H1 (cell line): Measurements from ENCODE around the gene ANGPTL4. TPM values are rescaled to one million over a fixed set of nuclear protein-coding genes. Genes with fewer than 3 reads are reported as not detected.

Experiments used
- CTCF ChIA-PET: fragments of 300-600 bp; sonication (Branson Sonifier 250); formaldehyde crosslinking; loops from one replicate; lab custom pipeline; 2021; ENCODE audit not compliant: partially characterized antibody; lab: Charles Lee
- POLR2A ChIA-PET: fragments of 300-600 bp; sonication (Branson Sonifier 250); formaldehyde crosslinking; loops from one replicate; lab custom pipeline; 2021; ENCODE audit warnings: inconsistent platforms; ENCODE audit not compliant: partially characterized antibody; lab: Charles Lee
- DNase-seq, 2 experiments: peaks; one replicate each; pipeline versions ENCODE4 v3.0.0 to v3.0.0-alpha.2; 2010 to 2022; ENCODE audit warnings: low spot score in 2 of 2, low read depth in 1 of 2, mixed read lengths in 1 of 2
- FAIRE-seq: peaks from 2 replicates; lab custom pipeline; 2011; peaks lifted over from hg19 to GRCh38; lab: Jason Lieb, UNC
- H2AFZ ChIP-seq: 2 replicates; pipeline ENCODE4 v1.8.1; 2012; ENCODE audit warnings: low read length, inconsistent platforms
- H2AK5ac ChIP-seq: 2 replicates; pipeline ENCODE4 v1.6.1; 2013; ENCODE audit warnings: low read depth, low read length
- H2BK120ac ChIP-seq: replicated peaks from 2 replicates; pipeline ENCODE3; 2013; ENCODE audit warnings: low read depth, low read length, inconsistent platforms
- H2BK12ac ChIP-seq: 2 replicates; pipeline ENCODE4 v1.6.1; 2013; ENCODE audit warnings: low read depth, low read length
- H2BK15ac ChIP-seq: 2 replicates; pipeline ENCODE4 v1.6.1; 2013; ENCODE audit warnings: low read length
- H2BK20ac ChIP-seq: 2 replicates; pipeline ENCODE4 v1.6.1; 2013; ENCODE audit warnings: low read length
- H2BK5ac ChIP-seq: 2 replicates; pipeline ENCODE4 v1.6.1; 2013; ENCODE audit warnings: low read depth, low read length
- H3K14ac ChIP-seq: 2 replicates; pipeline ENCODE4 v1.6.1; 2013; ENCODE audit warnings: inconsistent platforms; ENCODE audit not compliant: insufficient read length
- H3K18ac ChIP-seq: 2 replicates; pipeline ENCODE4 v1.6.1; 2013; ENCODE audit warnings: low read length; ENCODE audit errors: extremely low read depth
- H3K23ac ChIP-seq: 2 replicates; pipeline ENCODE4 v1.6.1; 2013; ENCODE audit warnings: inconsistent platforms; ENCODE audit not compliant: insufficient read length
- H3K23me2 ChIP-seq: 2 replicates; pipeline ENCODE4 v1.6.1; 2013; ENCODE audit warnings: low read depth, low read length
- H3K27ac ChIP-seq: 2 replicates; pipeline ENCODE4 v1.6.1; 2011; ENCODE audit warnings: low read depth, low read length, inconsistent platforms
- H3K27me3 ChIP-seq, 4 experiments: replicated peaks in 1 of 4; 1 replicate in 1 of 4; 2 replicates in 3 of 4; pipeline versions ENCODE4 v1.6.1 to v1.8.1; 2011 to 2013; ENCODE audit warnings: low read length in 3 of 4, mild to moderate bottlenecking in 3 of 4, inconsistent platforms in 2 of 4, mixed read lengths in 2 of 4, moderate library complexity in 1 of 4; ENCODE audit not compliant: control insufficient read depth in 3 of 4, insufficient read depth in 3 of 4; ENCODE audit errors: extremely low read depth in 1 of 4
- H3K36me3 ChIP-seq, 4 experiments: 2 replicates each; pipeline versions ENCODE4 v1.6.1 to v1.8.1; 2011 to 2013; ENCODE audit warnings: mild to moderate bottlenecking in 4 of 4, low read length in 3 of 4, moderate library complexity in 2 of 4, control low read depth in 1 of 4, inconsistent platforms in 1 of 4; ENCODE audit not compliant: insufficient read depth in 4 of 4, control insufficient read depth in 2 of 4
- H3K4ac ChIP-seq: replicated peaks from 2 replicates; pipeline ENCODE3; 2013; ENCODE audit warnings: low read length, low read depth, mixed read lengths, inconsistent platforms; ENCODE audit not compliant: insufficient read length
- H3K4me1 ChIP-seq, 4 experiments: replicated peaks in 1 of 4; 1 replicate in 1 of 4; 2 replicates in 3 of 4; pipeline versions ENCODE4 v1.6.1 to v1.8.1; 2011 to 2013; ENCODE audit warnings: low read length in 3 of 4, inconsistent platforms in 2 of 4, mixed read lengths in 1 of 4; ENCODE audit not compliant: insufficient read depth in 4 of 4, control insufficient read depth in 3 of 4
- H3K4me2 ChIP-seq, 2 experiments: 2 replicates each; pipeline versions ENCODE4 v1.6.1 to v1.8.1; 2011 to 2013; ENCODE audit warnings: low read depth in 2 of 2, low read length in 2 of 2, control low read depth in 1 of 2, inconsistent platforms in 1 of 2, mild to moderate bottlenecking in 1 of 2; ENCODE audit not compliant: insufficient read depth in 1 of 2
- H3K4me3 ChIP-seq, 4 experiments: fragments of 200-600, 300-600 bp in 1 of 4; sonication (generic), shearing (Covaris generic), sonication (Bioruptor Twin) in 1 of 4; 2 replicates each; pipeline versions ENCODE4 v1.5.1 to v1.8.1; 2011 to 2016; ENCODE audit warnings: low read length in 4 of 4, low read depth in 3 of 4, control low read depth in 2 of 4, inconsistent platforms in 2 of 4, mild to moderate bottlenecking in 2 of 4, mixed read lengths in 1 of 4, moderate library complexity in 1 of 4; ENCODE audit not compliant: insufficient read depth in 2 of 4; ENCODE audit errors: extremely low read depth in 1 of 4
- H3K56ac ChIP-seq: replicated peaks from 2 replicates; pipeline ENCODE3; 2013; ENCODE audit warnings: low read depth, mild to moderate bottlenecking, mixed read lengths, low read length, inconsistent platforms; ENCODE audit not compliant: insufficient read length
- H3K79me1 ChIP-seq: 2 replicates; pipeline ENCODE4 v1.6.1; 2013; ENCODE audit warnings: low read depth, low read length, control low read depth
- H3K79me2 ChIP-seq, 2 experiments: 2 replicates each; pipeline versions ENCODE4 v1.6.1 to v1.8.1; 2012 to 2013; ENCODE audit warnings: low read length in 2 of 2, mild to moderate bottlenecking in 2 of 2, inconsistent platforms in 1 of 2; ENCODE audit not compliant: insufficient read depth in 2 of 2, control insufficient read depth in 1 of 2
- H3K9ac ChIP-seq, 4 experiments: replicated peaks in 1 of 4; 1 replicate in 1 of 4; 2 replicates in 3 of 4; pipeline versions ENCODE4 v1.6.1 to v1.8.1; 2011 to 2013; ENCODE audit warnings: low read depth in 3 of 4, low read length in 3 of 4, control low read depth in 2 of 4, mild to moderate bottlenecking in 2 of 4, moderate library complexity in 2 of 4, inconsistent platforms in 1 of 4; ENCODE audit errors: extremely low read depth in 1 of 4
- H3K9me3 ChIP-seq, 2 experiments: 2 replicates each; pipeline versions ENCODE4 v1.6.1 to v1.8.1; 2012 to 2013; ENCODE audit warnings: mild to moderate bottlenecking in 2 of 2, moderate library complexity in 2 of 2, control low read depth in 1 of 2, inconsistent platforms in 1 of 2, low read depth in 1 of 2, low read length in 1 of 2, mixed read lengths in 1 of 2; ENCODE audit not compliant: insufficient read depth in 2 of 2
- H4K20me1 ChIP-seq, 2 experiments: replicated peaks in 1 of 2; 2 replicates each; pipeline versions ENCODE3 to v1.8.1; 2011 to 2013; ENCODE audit warnings: inconsistent platforms in 2 of 2, low read length in 2 of 2, mild to moderate bottlenecking in 1 of 2; ENCODE audit not compliant: insufficient read depth in 2 of 2, control insufficient read depth in 1 of 2
- H4K5ac ChIP-seq: 2 replicates; pipeline ENCODE4 v1.6.1; 2013; ENCODE audit warnings: low read length, low read depth, mixed read lengths, inconsistent platforms; ENCODE audit not compliant: insufficient read length
- H4K8ac ChIP-seq: 2 replicates; pipeline ENCODE4 v1.8.0; 2013; ENCODE audit warnings: mild to moderate bottlenecking, moderate library complexity, low read length, inconsistent platforms; ENCODE audit not compliant: insufficient read depth; ENCODE audit errors: extremely low read depth
- H4K91ac ChIP-seq: replicated peaks from 2 replicates; pipeline ENCODE3; 2013; ENCODE audit warnings: low read length, mixed read lengths, inconsistent platforms; ENCODE audit not compliant: insufficient read length
- CHD1 ChIP-seq: IDR thresholded peaks from 2 replicates; pipeline ENCODE4 v1.6.1; 2012; ENCODE audit warnings: low read depth, low read length, improper control_type of control experiment
- POLR2AphosphoS5 ChIP-seq: IDR thresholded peaks from 2 replicates; pipeline ENCODE4 v1.6.1; 2011; ENCODE audit warnings: low read depth, low read length
- SUZ12 ChIP-seq: fragments of 200-600 bp; sonication (generic); IDR thresholded peaks from 2 replicates; pipeline ENCODE4 v1.6.1; 2012; ENCODE audit warnings: mild to moderate bottlenecking, inconsistent platforms, low read length, moderate library complexity, mixed read lengths
- WGBS, 2 experiments: shearing (Covaris generic) in 1 of 2; methylation state at CpG; one replicate each; pipeline versions ENCODE4 v1.1.6 to v1.1.7; 2013 to 2015; ENCODE audit warnings: low lambda C conversion rate in 2 of 2, mixed read lengths in 2 of 2, inconsistent platforms in 1 of 2, low coverage in 1 of 2, missing lambda C conversion rate in 1 of 2; ENCODE audit not compliant: insufficient replicate concordance in 2 of 2, insufficient coverage in 1 of 2, insufficient read length in 1 of 2; ENCODE audit errors: extremely low coverage in 1 of 2, missing lambda C conversion rate in 1 of 2; 5-methylcytosine and 5-hydroxymethylcytosine counted together
- polyA plus RNA-seq, 7 experiments: library from polyadenylated mRNA; depleted of rRNA in 3 of 7; stranded (reverse) in 5 of 7; unstranded in 2 of 7; fragments of >200 nt in 5 of 7; fragments of 200-250 nt in 2 of 7; gene quantifications; 1 replicate in 5 of 7; 2 replicates in 1 of 7; 4 replicates in 1 of 7; pipeline versions ENCODE4 v1.2.1 to v1.2.3, GENCODE V29; 2011 to 2013; ENCODE audit warnings: missing spikeins in 2 of 7, mixed read lengths in 2 of 7
- total RNA-seq: library from RNA; stranded (reverse); fragmentation: NEBNext Ultra II Directional; extraction: Animal tissue kit (Norgen Biotek cat#: 25700); gene quantifications from 2 replicates; pipeline ENCODE4 v1.2.1, GENCODE V29; 2021

Gene ANGPTL4
- total and polyA plus RNA-seq, 2 of the 8 experiments (the other 6 are each of a cell fraction or from before 2014, with no cell fraction given): 2.3 to 6.5 TPM

DNA sequence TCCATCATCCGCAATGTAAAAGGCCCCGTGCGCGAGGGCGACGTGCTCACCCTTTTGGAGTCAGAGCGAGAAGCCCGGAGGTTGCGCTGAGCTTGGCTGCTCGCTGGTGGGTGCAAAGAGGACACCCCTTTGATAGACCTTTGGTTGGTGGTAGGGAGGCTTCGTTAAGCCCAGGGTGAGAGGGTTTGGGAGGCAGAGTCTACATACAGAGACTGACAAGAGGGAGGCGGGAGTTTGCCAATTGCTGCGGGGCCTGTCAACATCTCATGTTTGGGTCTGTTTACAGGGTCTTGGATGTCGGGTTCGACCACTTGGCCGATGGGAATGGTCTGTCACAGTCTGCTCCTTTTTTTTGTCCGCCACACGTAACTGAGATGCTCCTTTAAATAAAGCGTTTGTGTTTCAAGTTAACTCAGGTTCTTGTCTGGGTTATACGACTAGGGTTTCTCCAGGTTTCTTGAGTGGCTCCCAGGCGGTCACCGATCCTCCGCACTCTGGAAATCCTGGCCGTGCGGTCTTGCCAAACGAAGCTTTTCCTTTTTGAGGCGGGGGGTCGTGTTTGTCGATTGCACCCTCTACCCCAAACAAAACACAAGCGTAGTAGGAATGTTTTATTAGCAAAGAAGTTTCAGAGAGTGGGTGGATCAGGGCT is 41.8 kb upstream of the ANGPTL4 start:
- POLR2A ChIA-PET: interaction anchor here (0.6 to 27.1 kb wide), 15 partner anchors 7 to 1257 kb away, joined by 3 to 583 read pairs (median 4); partner anchors contain the start of genes CD320, KANK3, NDUFA7 and RAB11B
- no peak overlapping the region for H2AFZ ChIP-seq
- peaks cover 0 to 33% of the 10 kb centered on the region in 2 experiments; a peak in 2 of 4 replicates for H3K79me2 ChIP-seq

More for the DNA sequence above, 41.8 kb upstream of the ANGPTL4 start:
- 37% methylated on average over 30 of the region's 30 CpGs; no CpG with 5 or more reads in 1 of the 2 experiments for WGBS, 2 experiments
- Histone ChIP-seq H3K23ac (no peak overlapping the region), H2AK5ac (no peak overlapping the region), H3K18ac (0 out of 2 replicates have a peak overlapping the region, but pooled peaks have one; percentile 38), H3K36me3 (peaks cover 13 to 20% (median 17%) of the 10 kb centered on the region in 4 experiments), H4K8ac (peak overlapping the region; percentile 94), H3K4me3 (peak overlapping the region; percentile 90 to 98 (median 97)), H3K79me1 (peaks cover 10% of the 10 kb centered on the region; the same call in 1 of the 2 replicates), H2BK12ac (no peak overlapping the region), H3K4me1 (peaks cover 0 to 13% (median 6%) of the 10 kb centered on the region in 4 experiments; a peak in 5 of 7 replicates), H3K27ac (peak overlapping the region; percentile 65), H4K5ac (peak overlapping the region; percentile 65), H4K91ac (no peak overlapping the region), H3K4me2 (peak overlapping the region; percentile 82 to 89), H2BK120ac (no peak overlapping the region)
- FAIRE-seq (no peak), DNase-seq (no peak)
- TF ChIP-seq POLR2AphosphoS5: no peak
- no peak for TF ChIP-seq SUZ12
- TF ChIP-seq CHD1: no peak
- TF ChIP-seq, all 59 proteins: peak for 0
- Histone ChIP-seq H3K27me3 (no peaks in the 10 kb centered on the region), H3K56ac (peak overlapping the region; percentile 91), H2BK5ac (peak overlapping the region; percentile 60; the same call in 1 of the 2 replicates), H2BK20ac (no peak overlapping the region), H4K20me1 (peaks cover 5 to 15% of the 10 kb centered on the region in 2 experiments), H2BK15ac (no peak overlapping the region), H3K14ac (peak overlapping the region; percentile 32), H3K4ac (peak overlapping the region; percentile 65), H3K23me2 (peaks cover 16% of the 10 kb centered on the region), H3K9ac (peak overlapping the region; percentile 80 to 95 (median 94)), H3K9me3 (no peaks in the 10 kb centered on the region)
- CTCF ChIA-PET: interaction anchor here (1.1 to 5.2 kb wide), 4 partner anchors 8 to 13 kb away, joined by 3 to 32 read pairs (median 5); no protein-coding TSS in a partner anchor
